ENCODE results near the gene BCAR3. TPM values are rescaled to one million over a fixed set of nuclear protein-coding genes. Genes with fewer than 3 reads are reported as not detected.

The BCAR3 gene
- total RNA-seq: 10 to 100 TPM; 45.2 to 47.7 TPM

DNA sequence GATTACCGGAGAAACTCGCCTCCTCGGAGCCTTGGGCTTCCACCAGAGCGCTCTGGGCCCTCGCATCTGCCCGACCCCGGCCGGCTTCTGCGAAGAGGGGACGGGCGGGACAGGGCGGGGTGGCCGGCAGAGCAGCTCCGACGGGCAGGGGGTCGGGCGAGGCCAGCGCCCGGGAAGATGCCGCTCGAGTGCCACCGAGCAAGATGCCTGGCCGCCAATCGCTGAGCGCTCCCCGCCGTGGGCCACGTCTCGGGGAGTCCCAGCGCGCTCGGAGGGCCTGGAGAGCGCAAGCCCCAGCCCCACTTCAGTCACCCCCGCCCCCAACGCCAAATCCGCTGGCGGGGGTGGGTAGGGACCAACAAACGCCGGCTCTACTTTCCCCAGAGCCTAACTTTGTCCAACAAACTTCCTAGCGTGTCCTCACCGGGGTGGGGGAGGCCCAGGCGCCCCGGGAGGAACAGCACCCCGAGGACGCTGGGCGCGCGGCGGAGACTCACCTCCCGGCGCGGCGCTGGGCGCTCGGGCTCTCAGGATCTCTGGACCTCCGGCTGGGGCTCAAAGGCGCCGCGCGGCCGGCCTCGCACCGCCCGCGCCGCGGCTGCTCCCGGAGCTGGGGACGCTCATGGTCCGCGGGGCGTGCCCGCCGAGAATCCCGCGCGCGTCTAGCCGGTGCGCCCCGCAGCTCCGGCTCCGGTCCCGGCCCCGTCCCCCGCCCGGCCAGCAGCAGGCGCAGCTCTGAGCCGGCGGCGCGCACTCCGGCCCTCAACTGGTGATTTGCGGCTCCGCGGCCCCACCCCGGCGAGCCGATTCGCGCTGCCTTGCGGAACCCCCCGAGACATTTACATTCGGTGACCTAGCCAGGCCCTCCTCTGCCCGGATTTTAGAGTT lies at the start of gene BCAR3:
Gene BCAR3 (minus strand): TSS at position 737 of the 888 bp plus-strand sequence. CDS start 6,907 bp downstream, outside the sequence.
- no peaks in the 10 kb centered on the region for H3K36me3 ChIP-seq
- intact Hi-C loops (cut with DNase I): no loop called here
- TF ChIP-seq, protein P1, sequence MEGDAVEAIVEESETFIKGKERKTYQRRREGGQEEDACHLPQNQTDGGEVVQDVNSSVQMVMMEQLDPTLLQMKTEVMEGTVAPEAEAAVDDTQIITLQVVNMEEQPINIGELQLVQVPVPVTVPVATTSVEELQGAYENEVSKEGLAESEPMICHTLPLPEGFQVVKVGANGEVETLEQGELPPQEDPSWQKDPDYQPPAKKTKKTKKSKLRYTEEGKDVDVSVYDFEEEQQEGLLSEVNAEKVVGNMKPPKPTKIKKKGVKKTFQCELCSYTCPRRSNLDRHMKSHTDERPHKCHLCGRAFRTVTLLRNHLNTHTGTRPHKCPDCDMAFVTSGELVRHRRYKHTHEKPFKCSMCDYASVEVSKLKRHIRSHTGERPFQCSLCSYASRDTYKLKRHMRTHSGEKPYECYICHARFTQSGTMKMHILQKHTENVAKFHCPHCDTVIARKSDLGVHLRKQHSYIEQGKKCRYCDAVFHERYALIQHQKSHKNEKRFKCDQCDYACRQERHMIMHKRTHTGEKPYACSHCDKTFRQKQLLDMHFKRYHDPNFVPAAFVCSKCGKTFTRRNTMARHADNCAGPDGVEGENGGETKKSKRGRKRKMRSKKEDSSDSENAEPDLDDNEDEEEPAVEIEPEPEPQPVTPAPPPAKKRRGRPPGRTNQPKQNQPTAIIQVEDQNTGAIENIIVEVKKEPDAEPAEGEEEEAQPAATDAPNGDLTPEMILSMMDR (IDR thresholded peaks at IDR 0.05): no peak
- no peaks in the 10 kb centered on the region for H3K4me1 ChIP-seq
- no peaks in the 10 kb centered on the region for H3K9me3 ChIP-seq
- peak within 1 kb of the TSS; percentile 59 to 62 for H3K9ac ChIP-seq (ENCODE audit: low read depth in 2 of 2, low read length in 2 of 2)
- H3K4me3 ChIP-seq: peak within 1 kb of the TSS; percentile 81
- no peaks in the 10 kb centered on the region for H3K27me3 ChIP-seq
- DNase-seq: peak; percentile 71
- H3K27ac ChIP-seq: peak within 1 kb of the TSS; percentile 60

GRCh38 chr1:93730621-93731020 lies 49.0 kb upstream of the BCAR3 start:
- Histone ChIP-seq H3K9me3 (no peaks in the 10 kb centered on the region), H3K27me3 (no peaks in the 10 kb centered on the region), H3K36me3 (no peaks in the 10 kb centered on the region), H3K4me3 (no peak overlapping the region), H3K4me1 (no peaks in the 10 kb centered on the region), H3K9ac (ENCODE audit: low read depth in 2 of 2, low read length in 2 of 2) (no peak overlapping the region), H3K27ac (no peak overlapping the region)
- TF ChIP-seq, protein P1 (IDR thresholded peaks at IDR 0.05): no peak
- no peak for DNase-seq
- intact Hi-C loops (cut with DNase I): no loop called here

DNA sequence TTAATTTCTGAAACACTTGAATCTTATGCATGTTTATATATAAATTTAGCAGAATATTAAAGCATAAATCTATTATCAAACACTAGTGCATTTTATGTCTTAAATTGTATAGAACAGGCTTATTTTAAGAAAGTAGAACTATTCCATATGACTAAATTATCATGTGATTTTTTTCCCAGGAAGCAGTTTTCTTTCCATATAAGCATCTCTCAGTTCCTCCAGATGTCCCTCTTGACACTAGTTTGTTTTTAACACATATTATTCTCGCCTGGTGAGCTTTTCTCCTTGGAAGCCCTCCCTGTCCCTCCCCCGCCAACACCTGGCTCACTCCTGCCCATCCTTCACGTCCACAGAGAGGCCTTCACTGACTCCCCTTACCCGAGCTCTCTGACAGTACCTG lies 48.3 kb upstream of the BCAR3 start:
- H3K9me3 ChIP-seq: no peaks in the 10 kb centered on the region
- TF ChIP-seq, protein P1 (IDR thresholded peaks at IDR 0.05): no peak
- H3K27me3 ChIP-seq: no peaks in the 10 kb centered on the region
- no peak overlapping the region for H3K9ac ChIP-seq (ENCODE audit: low read depth in 2 of 2, low read length in 2 of 2)
- intact Hi-C loops (cut with DNase I): no loop called here
- DNase-seq: no peak
- no peaks in the 10 kb centered on the region for H3K4me1 ChIP-seq
- H3K36me3 ChIP-seq: no peaks in the 10 kb centered on the region
- H3K27ac ChIP-seq: no peak overlapping the region
- H3K4me3 ChIP-seq: no peak overlapping the region

- intact Hi-C loops (cut with DNase I): no loop called here
- H3K27me3 ChIP-seq: no peaks in the 10 kb centered on the region
- TF ChIP-seq, protein P1 (IDR thresholded peaks at IDR 0.05): no peak
Observed at GRCh38 chr1:93729502-93729901, 47.9 kb upstream of the BCAR3 start.

GRCh38 chr1:93728480-93729131 lies 47.0 kb upstream of the BCAR3 start:
- TF ChIP-seq, protein P1 (IDR thresholded peaks at IDR 0.05): no peak
- H3K27ac ChIP-seq: no peak overlapping the region
- no peaks in the 10 kb centered on the region for H3K4me1 ChIP-seq
- intact Hi-C loops (cut with DNase I): no loop called here
- H3K27me3 ChIP-seq: no peaks in the 10 kb centered on the region
- no peak overlapping the region for H3K4me3 ChIP-seq
- H3K9ac ChIP-seq (ENCODE audit: low read depth in 2 of 2, low read length in 2 of 2): no peak overlapping the region
- DNase-seq: no peak
- H3K36me3 ChIP-seq: no peaks in the 10 kb centered on the region
- no peaks in the 10 kb centered on the region for H3K9me3 ChIP-seq

More at GRCh38 chr1:93729502-93729901, 47.9 kb upstream of the BCAR3 start:
- Histone ChIP-seq H3K9ac (ENCODE audit: low read depth in 2 of 2, low read length in 2 of 2) (no peak overlapping the region), H3K36me3 (no peaks in the 10 kb centered on the region), H3K4me1 (no peaks in the 10 kb centered on the region), H3K9me3 (no peaks in the 10 kb centered on the region), H3K4me3 (no peak overlapping the region), H3K27ac (no peak overlapping the region)
- no peak for DNase-seq
